Naive thymus-derived CD4-positive, alpha-beta T cell (primary cell): ENCODE data around the gene AKR1A1. TPM values are rescaled to one million over a fixed set of nuclear protein-coding genes. Genes with fewer than 3 reads are reported as not detected.

Experiments used
- ATAC-seq: fragments of 150-1000 bp; cut with Tn5 transposase; 2 replicates; pipeline ENCODE4 v1.10.0; 2021; ENCODE audit warnings: mild to moderate bottlenecking, moderate library complexity
- CTCF ChIA-PET: fragments of 350-600 bp; sonication (Branson Sonifier 250); formaldehyde crosslinking; loops from one replicate; lab custom pipeline; 2021; ENCODE audit warnings: antibody characterized with exemption; lab: Charles Lee
- POLR2A ChIA-PET: fragments of 350-600 bp; sonication (Branson Sonifier 250); formaldehyde crosslinking; loops from one replicate; lab custom pipeline; 2021; ENCODE audit warnings: antibody characterized with exemption, inconsistent platforms; lab: Charles Lee
- DNase-seq, 9 donors: peaks; one replicate each; pipeline versions ENCODE4 v3.0.0 to v3.0.0-alpha.2; 2020 to 2022; ENCODE audit warnings: mixed read lengths in 1 of 9
- H3K27ac ChIP-seq: one replicate; pipeline ENCODE4 v1.7.0; 2013; ENCODE audit warnings: mild to moderate bottlenecking, low read depth, low read length, moderate library complexity
- H3K27me3 ChIP-seq, 2 donors: one replicate each; pipeline ENCODE4 v1.7.0; 2013; ENCODE audit warnings: low read length in 2 of 2, mild to moderate bottlenecking in 2 of 2, moderate library complexity in 2 of 2; ENCODE audit not compliant: control insufficient read depth in 2 of 2, insufficient read depth in 2 of 2
- H3K36me3 ChIP-seq, 3 experiments: 1 replicate in 2 of 3; 2 replicates in 1 of 3; pipeline ENCODE4 v1.7.0; 2013; ENCODE audit warnings: low read length in 3 of 3, mild to moderate bottlenecking in 3 of 3, moderate library complexity in 1 of 3; ENCODE audit not compliant: insufficient read depth in 3 of 3, control insufficient read depth in 2 of 3
- H3K4me1 ChIP-seq, 2 donors: one replicate each; pipeline ENCODE4 v1.7.0; 2013; ENCODE audit warnings: low read length in 2 of 2, mild to moderate bottlenecking in 2 of 2, moderate library complexity in 1 of 2; ENCODE audit not compliant: control insufficient read depth in 2 of 2, insufficient read depth in 2 of 2
- H3K4me3 ChIP-seq: 2 replicates; pipeline ENCODE4 v1.7.0; 2013; ENCODE audit warnings: mild to moderate bottlenecking, low read length
- H3K9me3 ChIP-seq, 3 experiments: 1 replicate in 2 of 3; 2 replicates in 1 of 3; pipeline ENCODE4 v1.7.0; 2013; ENCODE audit warnings: low read length in 3 of 3; ENCODE audit not compliant: control insufficient read depth in 2 of 3
- H3K27ac Mint-ChIP-seq, 9 donors: one replicate each; pipeline ENCODE4 v1.8.0; 2020 to 2022; ENCODE audit warnings: mixed read lengths in 9 of 9, mild to moderate bottlenecking in 8 of 9, moderate library complexity in 5 of 9, inconsistent platforms in 2 of 9
- H3K27me3 Mint-ChIP-seq, 5 donors: one replicate each; pipeline ENCODE4 v1.8.0; 2021 to 2022; ENCODE audit warnings: mixed read lengths in 5 of 5, mild to moderate bottlenecking in 1 of 5
- H3K36me3 Mint-ChIP-seq, 5 donors: one replicate each; pipeline ENCODE4 v1.8.0; 2020 to 2022; ENCODE audit warnings: mixed read lengths in 5 of 5, mild to moderate bottlenecking in 3 of 5, inconsistent platforms in 1 of 5
- H3K4me1 Mint-ChIP-seq, 7 donors: one replicate each; pipeline ENCODE4 v1.8.0; 2020 to 2022; ENCODE audit warnings: mixed read lengths in 7 of 7, mild to moderate bottlenecking in 3 of 7, inconsistent platforms in 1 of 7
- H3K4me3 Mint-ChIP-seq, 10 donors: one replicate each; pipeline ENCODE4 v1.8.0; 2020 to 2022; ENCODE audit warnings: mild to moderate bottlenecking in 10 of 10, mixed read lengths in 10 of 10, moderate library complexity in 6 of 10, inconsistent platforms in 2 of 10
- H3K9me3 Mint-ChIP-seq, 11 donors: one replicate each; pipeline ENCODE4 v1.8.0; 2020 to 2022; ENCODE audit warnings: mixed read lengths in 11 of 11, mild to moderate bottlenecking in 4 of 11, inconsistent platforms in 1 of 11, moderate library complexity in 1 of 11
- intact Hi-C, 2 donors: fragments of 100-400 bp; cut with micrococcal nuclease; formaldehyde crosslinking; loops; one replicate each; pipeline ENCODE4 v1.15.1; 2023
- polyA plus RNA-seq, 2 donors: library from polyadenylated mRNA; unstranded; fragments of 300-500 nt; fragmentation: Illumina TruSeq; gene quantifications; one replicate each; pipeline ENCODE4 v1.2.3, GENCODE V29; 2021
- total RNA-seq, 6 experiments: library from RNA in 5 of 6; stranded (reverse) in 5 of 6; gene quantifications; 1 replicate in 5 of 6; 2 replicates in 1 of 6; pipeline ENCODE4 v1.2.3 and lab custom pipeline; 2021 to 2026

The AKR1A1 gene
- total and polyA plus RNA-seq, 7 experiments from 2014 or later, result 47.5 to 155 (median 76.3) TPM

- CTCF ChIA-PET, result no interaction called here
- H3K9me3 Mint-ChIP-seq, result peaks cover 0 to 2% (median 0%) of the 10 kb centered on the region in 11 donors
- ATAC-seq (no peak), DNase-seq (no peak)
- H3K27me3 Mint-ChIP-seq, result no peaks in the 10 kb centered on the region
- intact Hi-C loops, result no loop called here
- H3K36me3 ChIP-seq, result peaks cover 7 to 59% (median 18%) of the 10 kb centered on the region in 3 experiments
- no peak overlapping the region for H3K4me3 Mint-ChIP-seq
- peaks cover 0 to 7% of the 10 kb centered on the region in 2 donors for H3K4me1 ChIP-seq
- H3K4me3 ChIP-seq, result no peak overlapping the region
- peaks cover 12 to 42% (median 21%) of the 10 kb centered on the region in 5 donors for H3K36me3 Mint-ChIP-seq
- POLR2A ChIA-PET, result no interaction called here
- peaks cover 0 to 19% (median 12%) of the 10 kb centered on the region in 7 donors for H3K4me1 Mint-ChIP-seq
- H3K9me3 ChIP-seq, result no peaks in the 10 kb centered on the region
- peak overlapping the region; percentile 43 to 90 (median 83) for H3K27ac Mint-ChIP-seq
- peak overlapping the region; percentile 50 for H3K27ac ChIP-seq
- no peaks in the 10 kb centered on the region for H3K27me3 ChIP-seq
Observed at GRCh38 chr1:45619149-45619921, 68.7 kb downstream of the AKR1A1 start.

Other genes starting within 250 kb of the AKR1A1 start
- 1 to 10 TPM in 1 of 5 experiments, under 1 TPM in 4; 0.32 to 6.7 (median 0.68) TPM for gene HPDL, start 223.9 kb upstream of the AKR1A1 start, total RNA-seq
- gene HPDL, start 223.9 kb upstream of the AKR1A1 start, polyA plus RNA-seq, result 1 to 10 TPM in 1 of 2 donors, under 1 TPM in 1; 0.69 to 1.0 TPM
- 10 to 100 TPM; 20.6 to 53.3 (median 25.7) TPM for gene TOE1, start 210.7 kb upstream of the AKR1A1 start, total RNA-seq
- gene TOE1, start 210.7 kb upstream of the AKR1A1 start, polyA plus RNA-seq, result 10 to 100 TPM; 16.7 to 20.5 TPM
- 10 to 100 TPM; 56.7 to 85.4 (median 67.7) TPM for gene MUTYH, start 210.4 kb upstream of the AKR1A1 start, total RNA-seq
- gene MUTYH, start 210.4 kb upstream of the AKR1A1 start, polyA plus RNA-seq, result 10 to 100 TPM; 17.7 to 31.5 TPM
- gene TESK2, start 59.7 kb upstream of the AKR1A1 start, total RNA-seq, result 1 to 10 TPM; 3.3 to 8.9 (median 7.4) TPM
- 1 to 10 TPM; 3.5 to 5.0 TPM for gene TESK2, start 59.7 kb upstream of the AKR1A1 start, polyA plus RNA-seq
- 1 to 10 TPM; 1.6 to 4.4 (median 3.7) TPM for gene CCDC163, start 50.8 kb upstream of the AKR1A1 start, total RNA-seq
- 1 to 10 TPM; 5.2 to 8.9 TPM for gene CCDC163, start 50.8 kb upstream of the AKR1A1 start, polyA plus RNA-seq
- gene MMACHC, start 50.5 kb upstream of the AKR1A1 start, total RNA-seq, result 1 to 10 TPM; 2.1 to 6.3 (median 4.9) TPM
- gene MMACHC, start 50.5 kb upstream of the AKR1A1 start, polyA plus RNA-seq, result 1 to 10 TPM in 1 of 2 donors, under 1 TPM in 1; 0.58 to 2.1 TPM
- 100 to 1,000 TPM in 2 of 5 experiments, 10 to 100 TPM in 3; 28.8 to 369 (median 96.3) TPM for gene PRDX1, start 28.9 kb upstream of the AKR1A1 start, total RNA-seq
- 100 to 1,000 TPM; 200 to 203 TPM for gene PRDX1, start 28.9 kb upstream of the AKR1A1 start, polyA plus RNA-seq
- gene NASP, start 33.2 kb downstream of the AKR1A1 start, total RNA-seq, result 100 to 1,000 TPM in 2 of 5 experiments, 10 to 100 TPM in 3; 70.5 to 173 (median 84.0) TPM
- 100 to 1,000 TPM in 1 of 2 donors, 10 to 100 TPM in 1; 78.9 to 108 TPM for gene NASP, start 33.2 kb downstream of the AKR1A1 start, polyA plus RNA-seq
- 1 to 10 TPM; 5.0 to 9.6 (median 5.5) TPM for gene CCDC17, start 73.2 kb downstream of the AKR1A1 start, total RNA-seq
- gene CCDC17, start 73.2 kb downstream of the AKR1A1 start, polyA plus RNA-seq, result under 1 TPM in 1 of 2 donors, not detected in 1; 0.18 TPM
- gene GPBP1L1, start 135.7 kb downstream of the AKR1A1 start, total RNA-seq, result 100 to 1,000 TPM; 110 to 180 (median 122) TPM
- 100 to 1,000 TPM; 104 to 109 TPM for gene GPBP1L1, start 135.7 kb downstream of the AKR1A1 start, polyA plus RNA-seq
- gene TMEM69, start 137.4 kb downstream of the AKR1A1 start, total RNA-seq, result 10 to 100 TPM; 12.7 to 26.1 (median 20.1) TPM
- gene TMEM69, start 137.4 kb downstream of the AKR1A1 start, polyA plus RNA-seq, result 10 to 100 TPM; 54.8 to 65.2 TPM
- gene IPP, start 199.8 kb downstream of the AKR1A1 start, total RNA-seq, result 10 to 100 TPM in 3 of 5 experiments, 1 to 10 TPM in 2; 9.1 to 19.8 (median 12.5) TPM
- 10 to 100 TPM; 11.8 to 14.5 TPM for gene IPP, start 199.8 kb downstream of the AKR1A1 start, polyA plus RNA-seq